Fibroblast of the conjunctiva (primary cell): ENCODE data around the gene PPP1R2C.

Experiments
- DNase-seq: peaks from one replicate; pipeline ENCODE4 v3.0.0-alpha.2; 2010; ENCODE audit warnings: low read depth

The PPP1R2C gene

DNA sequence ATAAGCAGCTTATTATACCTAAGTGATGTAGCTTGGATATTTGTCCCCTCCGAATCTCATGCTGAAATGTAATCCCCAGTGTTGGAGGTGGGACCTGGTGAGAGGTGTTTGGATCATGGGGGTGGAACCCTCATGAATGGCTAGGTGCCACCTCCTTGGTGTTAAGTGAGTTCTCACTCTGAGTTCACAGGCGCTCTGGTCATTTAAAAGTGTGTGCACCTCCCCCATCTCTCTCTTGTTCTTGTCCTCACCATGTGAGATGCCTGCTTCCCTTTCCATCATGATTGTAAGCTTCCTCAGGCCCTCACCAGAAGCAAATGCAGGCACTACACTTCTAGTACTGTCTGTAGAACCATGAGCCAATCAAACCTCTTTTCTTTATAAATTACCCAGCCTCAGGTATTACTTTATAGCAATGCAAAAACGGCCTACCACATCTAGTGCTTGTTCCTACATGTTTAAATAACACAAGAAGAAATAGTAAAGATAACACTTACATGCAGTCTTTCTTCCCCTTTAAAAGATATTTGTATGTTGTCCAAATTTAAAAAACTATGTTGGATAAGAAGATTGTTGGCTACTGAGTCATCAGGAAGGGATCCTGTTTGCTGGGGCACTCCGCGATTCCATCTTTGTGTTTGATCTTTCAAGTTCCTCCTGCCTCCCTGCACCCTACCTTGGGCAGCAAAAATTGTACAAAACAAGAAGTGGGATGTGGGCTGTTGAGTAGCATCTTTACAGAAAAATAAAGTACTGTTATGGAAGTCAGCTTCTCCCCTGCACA lies 29.7 kb downstream of the PPP1R2C start:
- no peak for DNase-seq

DNA sequence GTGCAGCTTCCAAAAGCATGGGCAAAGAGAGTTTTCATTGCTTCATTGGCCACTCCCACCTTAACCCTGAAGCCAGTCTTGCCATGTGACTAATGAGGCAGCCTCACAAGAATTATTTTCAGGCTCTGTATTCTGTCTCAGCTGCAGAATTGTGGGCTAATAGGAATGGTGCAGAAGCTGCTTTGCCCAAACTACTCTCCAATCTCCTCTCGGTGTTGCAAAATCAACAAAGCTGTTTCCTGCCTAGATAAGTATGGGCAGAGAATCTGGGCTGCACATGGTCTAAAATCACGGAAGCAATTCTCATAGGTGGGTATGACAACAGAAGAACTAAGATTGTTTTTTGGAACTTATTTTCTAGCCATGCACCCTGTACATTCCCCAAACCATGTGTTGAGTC lies 31.4 kb downstream of the PPP1R2C start:
- DNase-seq: no peak

DNA sequence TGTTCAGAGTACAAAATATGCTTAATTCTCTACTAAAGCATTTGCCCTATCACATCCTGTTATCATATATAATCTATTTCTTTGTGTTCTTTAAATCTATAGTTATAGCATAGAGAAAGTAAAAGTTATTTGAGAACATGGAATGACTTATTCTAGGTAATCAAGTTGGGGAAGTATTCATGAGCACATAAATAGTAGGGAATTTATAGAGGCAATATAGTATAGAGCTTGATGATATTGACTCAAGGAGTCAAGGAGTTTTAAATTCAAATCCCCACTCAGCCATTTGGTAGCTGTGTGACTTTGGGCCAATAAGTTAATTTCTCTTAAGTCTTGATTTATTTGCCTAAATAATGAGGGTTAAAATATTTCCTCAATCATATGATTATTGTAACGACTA lies 37.5 kb downstream of the PPP1R2C start:
- no peak for DNase-seq

DNA sequence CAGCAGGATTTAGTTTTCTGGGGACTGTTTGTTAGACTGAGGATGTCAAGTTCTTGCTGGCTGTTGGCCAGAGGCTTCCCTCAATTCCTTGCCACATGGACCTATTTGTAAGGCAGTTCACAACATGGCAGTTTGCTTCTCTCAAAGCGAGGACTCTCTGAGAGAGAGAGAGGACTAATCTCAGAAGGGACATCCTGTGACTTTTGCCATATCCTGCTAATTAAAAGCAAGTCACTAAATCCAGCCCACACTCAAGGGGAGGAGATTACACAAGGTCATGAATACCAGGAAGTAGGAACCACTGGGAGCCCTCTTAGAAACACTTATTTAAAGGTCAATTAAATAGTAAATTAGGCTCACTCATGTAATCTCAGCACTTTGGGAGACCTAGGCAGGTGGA lies 38.2 kb downstream of the PPP1R2C start:
- no peak for DNase-seq

DNA sequence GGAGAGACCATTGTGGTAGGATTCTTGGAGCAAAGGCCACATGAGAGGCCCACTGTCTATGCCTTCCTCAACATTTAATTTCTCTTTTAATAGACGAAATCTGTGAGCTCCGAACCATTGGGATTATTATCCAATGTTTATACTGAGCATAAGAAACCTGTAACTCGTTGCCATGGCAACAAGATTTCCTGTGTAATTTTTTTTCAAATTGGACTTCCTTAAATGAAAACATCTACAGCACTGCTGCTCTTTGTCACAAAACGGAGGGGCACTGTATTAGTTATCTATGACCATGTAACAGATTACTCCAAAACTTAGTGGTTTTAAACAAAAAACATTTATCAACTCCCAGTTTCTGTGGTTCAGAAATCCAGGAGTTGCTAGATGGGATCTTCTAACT lies 38.7 kb downstream of the PPP1R2C start:
- DNase-seq: no peak

DNA sequence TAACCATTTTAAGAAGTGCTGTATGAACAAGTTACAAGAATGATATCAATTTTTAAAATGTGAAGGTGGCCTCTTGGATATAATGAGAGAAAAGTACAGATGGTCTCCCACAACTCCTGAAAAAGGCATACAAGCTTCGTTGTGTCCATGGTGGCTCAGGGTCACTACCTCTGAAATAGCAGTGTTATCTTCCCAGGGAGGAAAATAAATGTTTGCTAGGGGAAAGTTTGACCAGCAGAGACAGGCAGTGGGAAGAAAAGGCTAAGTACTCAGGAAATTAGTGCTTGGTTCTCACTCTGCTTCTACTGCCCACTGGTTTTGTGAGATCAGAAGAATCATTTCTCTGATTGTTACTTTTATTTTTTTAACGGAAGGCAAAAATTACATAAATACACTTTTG lies 39.4 kb downstream of the PPP1R2C start:
- no peak for DNase-seq

DNA sequence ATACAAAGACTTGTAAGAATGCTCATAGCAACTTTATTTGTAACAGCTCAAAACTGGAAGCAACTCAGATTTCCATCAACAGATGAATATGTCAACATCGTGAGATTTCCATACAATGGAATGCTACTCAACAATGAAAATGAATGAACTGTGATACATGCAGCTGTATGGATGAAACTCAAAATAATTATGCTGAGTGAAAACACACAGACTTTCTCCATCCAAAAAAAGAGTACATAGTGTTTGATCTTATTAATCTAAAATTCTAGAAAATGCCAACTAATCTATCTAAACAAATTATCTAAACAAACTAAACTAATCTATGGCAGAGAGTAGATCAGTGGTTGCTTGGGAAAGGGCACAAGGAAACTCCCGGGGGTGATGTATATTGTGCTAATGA lies 42.7 kb downstream of the PPP1R2C start:
- no peak for DNase-seq

DNA sequence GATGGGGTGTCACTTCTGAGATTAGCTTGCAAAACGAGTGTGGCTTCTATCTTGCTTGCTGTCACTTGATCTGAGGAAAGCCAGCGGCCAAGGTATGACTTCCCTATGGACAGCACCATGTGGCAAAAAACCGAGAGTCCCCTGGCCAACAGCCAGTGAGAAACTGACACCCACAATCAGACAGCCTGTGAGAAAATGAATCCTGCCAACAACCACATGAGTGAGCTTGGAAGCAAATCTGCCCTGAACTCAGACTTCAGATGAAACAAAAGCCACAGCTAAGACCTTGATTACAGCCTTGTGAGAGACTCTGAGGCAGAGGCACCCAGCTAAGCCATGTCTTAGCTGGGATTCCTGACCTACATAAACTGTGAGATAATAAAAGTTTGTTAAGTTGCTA lies 45.5 kb downstream of the PPP1R2C start:
- no peak for DNase-seq
